ENCODE results near the gene EEF1AKMT2.

Gene EEF1AKMT2

DNA sequence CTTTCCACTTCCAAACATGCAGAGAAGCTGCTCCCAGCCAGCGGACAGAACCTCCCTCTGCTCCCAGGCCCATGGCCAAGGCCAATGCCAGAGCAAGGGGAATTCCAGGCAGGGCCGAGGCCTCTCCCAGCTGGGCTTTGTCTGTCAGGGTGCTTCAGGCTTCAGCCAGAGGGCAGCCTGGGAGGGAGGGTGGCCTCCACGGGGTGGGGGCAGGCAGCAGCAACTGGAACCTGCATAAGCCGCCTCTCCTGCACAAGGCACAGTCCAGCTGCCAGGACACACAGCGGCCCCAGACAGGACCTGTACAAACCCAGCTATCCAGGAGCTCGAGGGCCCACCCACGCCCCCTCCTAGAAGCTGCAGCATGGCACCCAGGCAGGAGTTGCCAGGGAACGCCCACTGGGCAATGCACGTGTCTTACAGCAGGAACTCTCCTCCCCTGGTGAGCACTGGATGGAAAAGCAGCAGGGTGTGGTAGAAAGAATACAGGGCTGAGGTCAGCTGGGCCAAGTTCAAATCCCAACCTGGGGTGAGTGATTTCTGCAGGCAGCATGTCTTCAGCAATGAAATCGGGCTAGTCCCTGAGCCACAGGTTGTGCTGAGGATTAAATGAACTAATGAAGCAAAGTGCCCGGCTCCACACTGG, 55.1 kb downstream of the EEF1AKMT2 start:
- DNase-seq, result peak; percentile 67

DNA sequence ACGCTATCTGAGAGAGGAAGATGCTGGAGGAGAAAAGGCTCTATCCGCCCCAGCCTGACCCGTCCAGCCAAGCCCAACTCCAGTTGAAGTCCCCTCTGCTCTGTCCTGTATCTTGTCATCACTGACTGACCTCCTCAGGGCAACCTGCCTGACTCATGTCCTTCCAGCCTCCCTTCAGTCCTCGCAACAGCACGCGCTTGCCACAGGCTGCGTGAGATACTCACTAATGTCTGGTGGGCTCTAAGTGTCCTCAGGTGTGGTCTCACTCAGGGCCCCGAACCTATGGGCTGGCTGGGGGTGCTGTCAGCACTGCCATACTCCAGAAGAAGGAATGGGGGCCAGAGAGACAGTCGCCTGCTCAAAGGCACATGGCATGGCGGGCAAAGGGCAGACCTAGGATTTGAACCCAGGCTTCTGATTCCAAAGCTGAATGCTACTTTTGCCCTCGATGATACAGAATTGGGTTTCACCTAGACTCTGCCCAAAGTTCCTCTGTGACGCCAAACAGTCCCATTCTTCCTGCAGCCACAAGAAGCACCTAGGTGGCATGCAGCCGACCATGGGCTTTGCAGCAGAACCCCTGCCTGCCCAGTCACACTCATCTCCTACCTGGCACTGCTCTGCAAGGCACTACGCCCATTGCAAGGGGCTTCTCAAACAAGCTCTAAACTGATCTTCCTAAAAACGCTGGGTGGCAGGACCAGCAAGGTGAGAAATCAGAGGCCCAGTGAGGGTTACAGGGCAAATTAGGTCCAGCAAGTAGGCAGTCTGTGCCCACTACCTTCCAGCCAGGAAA, 56.0 kb downstream of the EEF1AKMT2 start:
- no peak for DNase-seq

DNA sequence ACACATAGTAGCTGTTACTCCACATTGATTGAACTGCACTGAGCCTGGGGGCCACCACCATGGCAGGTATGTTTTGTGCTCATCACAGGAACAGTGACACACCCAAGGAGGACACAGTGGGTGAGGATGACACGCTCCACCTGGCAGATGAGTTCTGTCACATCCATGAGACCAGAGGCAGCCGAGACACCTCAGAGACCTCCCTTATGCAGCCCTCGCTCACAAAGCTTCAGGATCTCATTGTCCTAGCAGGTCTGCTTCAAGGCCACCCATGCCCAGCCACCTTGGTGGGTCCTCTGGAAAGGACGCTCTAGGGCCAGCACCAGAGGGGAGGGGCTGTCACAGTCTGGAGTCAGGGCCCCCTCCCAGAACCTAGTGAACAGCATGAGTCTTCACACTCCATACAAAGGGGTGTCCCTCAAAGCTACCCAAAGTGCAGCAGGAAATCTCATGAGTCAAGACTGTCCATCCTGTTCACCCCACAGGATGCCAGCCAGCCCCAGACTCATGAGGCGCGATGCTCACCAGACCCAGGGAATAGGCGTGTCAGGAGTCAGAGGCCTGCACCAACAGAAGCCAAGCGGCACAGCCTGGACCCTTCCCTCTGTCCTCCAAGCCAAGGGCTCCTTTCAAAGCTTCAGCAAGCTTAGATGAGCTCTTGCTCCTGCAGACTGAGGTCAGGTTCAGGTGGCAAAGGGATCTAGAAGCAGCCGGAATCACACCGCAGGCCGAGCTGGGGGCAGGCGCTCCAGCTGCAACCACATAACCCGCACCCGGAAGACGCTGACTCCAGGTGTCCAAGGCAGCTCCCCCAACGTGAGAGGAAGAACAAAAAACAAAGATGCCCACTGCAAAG, 57.1 kb downstream of the EEF1AKMT2 start:
- no peak for DNase-seq

DNA sequence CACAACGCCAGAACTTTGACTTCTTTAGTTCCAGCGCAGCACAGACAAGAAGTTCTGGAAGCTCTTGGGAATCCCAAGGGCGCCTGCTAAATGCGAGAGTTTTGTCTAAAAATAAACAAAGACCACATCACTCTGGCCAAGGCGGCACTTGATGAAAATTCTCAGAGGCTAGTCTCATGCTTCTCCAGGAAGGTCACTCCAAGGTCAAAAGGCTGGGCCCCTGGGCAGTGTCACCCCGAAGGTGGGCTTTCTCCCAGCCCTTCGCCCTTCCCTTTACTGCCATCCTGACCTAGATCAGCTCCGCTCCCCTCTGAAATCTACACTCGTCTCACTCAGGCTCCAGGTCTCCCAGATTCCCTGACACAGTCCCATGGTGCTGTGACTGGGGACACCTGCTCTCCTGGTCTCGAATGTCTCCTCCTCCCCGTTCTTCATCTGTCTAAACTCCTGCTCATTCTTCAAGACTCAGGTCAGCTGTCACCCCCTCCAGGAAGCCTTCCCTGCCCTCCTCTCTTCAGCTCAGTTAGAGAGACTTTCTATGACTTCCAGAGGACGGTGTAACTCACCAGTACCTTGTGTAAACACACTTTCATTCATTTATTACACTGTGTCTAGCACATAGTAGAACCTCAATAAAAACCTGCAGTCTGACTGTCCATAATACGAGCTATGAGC, 58.0 kb downstream of the EEF1AKMT2 start:
- no peak for DNase-seq

DNA sequence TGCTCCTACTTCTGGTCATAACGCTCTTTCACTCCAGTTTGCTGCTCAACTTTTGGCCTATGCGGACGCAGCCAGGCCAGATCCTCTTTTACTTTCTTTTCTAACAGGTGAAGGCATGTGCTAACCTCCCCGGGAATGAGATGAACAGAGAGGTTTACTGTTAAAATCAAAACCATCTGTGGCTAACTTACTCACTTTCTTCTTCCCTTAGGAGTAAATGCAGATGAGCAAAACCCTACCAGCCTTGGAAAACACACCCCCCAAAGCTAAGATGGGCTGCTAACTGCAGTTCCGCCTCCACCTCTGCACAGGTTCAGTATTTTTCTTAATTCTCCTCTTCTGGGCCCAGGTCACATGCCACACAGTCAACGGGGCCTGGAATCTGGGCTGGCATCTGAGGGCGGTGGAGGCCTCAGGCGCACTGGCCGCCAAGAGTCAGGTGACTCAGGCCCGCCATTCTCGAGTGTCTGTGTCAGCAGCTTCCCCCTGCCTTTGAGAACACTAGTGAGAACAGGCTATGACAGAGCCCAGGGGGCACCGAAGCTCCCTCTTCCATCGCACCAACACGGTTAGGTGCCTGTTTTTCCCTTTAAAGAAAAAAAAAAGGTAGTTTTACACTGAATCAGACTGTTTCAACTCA, 58.6 kb downstream of the EEF1AKMT2 start:
- DNase-seq, result no peak

DNA sequence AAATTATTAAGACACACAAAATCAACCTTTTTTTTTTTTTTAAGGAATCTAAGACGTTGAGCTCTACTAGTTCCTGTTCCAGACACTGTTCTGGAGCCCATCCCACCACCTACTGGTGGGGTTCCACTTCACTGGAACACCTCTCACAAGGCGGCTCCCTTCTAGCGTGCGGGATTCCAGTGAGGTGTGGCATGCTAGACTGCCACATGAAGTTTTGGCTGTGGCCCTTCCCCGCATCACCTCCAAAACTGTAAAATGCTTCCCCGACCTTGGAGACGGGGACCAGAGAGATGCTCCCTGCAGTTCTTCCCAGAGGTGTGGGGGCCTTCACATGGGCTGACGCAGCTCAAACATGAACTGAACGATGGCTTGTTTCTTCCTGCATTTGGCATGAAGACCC, 60.1 kb downstream of the EEF1AKMT2 start:
- no peak for DNase-seq

DNA sequence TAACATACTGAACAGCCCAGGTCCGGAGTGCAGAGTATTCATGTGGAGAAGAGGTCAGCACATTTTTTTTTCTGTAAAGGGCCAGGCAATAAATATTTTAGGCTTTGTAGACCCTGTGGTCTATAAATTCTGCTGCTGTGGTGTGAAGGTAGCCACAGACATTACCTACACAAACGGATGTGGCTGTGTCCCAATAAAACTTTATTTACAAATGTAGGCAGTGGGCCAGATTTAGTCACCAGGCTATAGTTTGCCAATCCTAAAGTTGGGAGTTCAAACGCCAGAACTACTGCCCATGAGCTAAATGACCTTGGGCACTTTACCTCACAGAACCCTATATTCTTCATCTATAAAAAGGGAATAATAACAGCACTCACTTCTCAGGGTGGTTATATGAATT, 60.9 kb downstream of the EEF1AKMT2 start:
- no peak for DNase-seq

DNA sequence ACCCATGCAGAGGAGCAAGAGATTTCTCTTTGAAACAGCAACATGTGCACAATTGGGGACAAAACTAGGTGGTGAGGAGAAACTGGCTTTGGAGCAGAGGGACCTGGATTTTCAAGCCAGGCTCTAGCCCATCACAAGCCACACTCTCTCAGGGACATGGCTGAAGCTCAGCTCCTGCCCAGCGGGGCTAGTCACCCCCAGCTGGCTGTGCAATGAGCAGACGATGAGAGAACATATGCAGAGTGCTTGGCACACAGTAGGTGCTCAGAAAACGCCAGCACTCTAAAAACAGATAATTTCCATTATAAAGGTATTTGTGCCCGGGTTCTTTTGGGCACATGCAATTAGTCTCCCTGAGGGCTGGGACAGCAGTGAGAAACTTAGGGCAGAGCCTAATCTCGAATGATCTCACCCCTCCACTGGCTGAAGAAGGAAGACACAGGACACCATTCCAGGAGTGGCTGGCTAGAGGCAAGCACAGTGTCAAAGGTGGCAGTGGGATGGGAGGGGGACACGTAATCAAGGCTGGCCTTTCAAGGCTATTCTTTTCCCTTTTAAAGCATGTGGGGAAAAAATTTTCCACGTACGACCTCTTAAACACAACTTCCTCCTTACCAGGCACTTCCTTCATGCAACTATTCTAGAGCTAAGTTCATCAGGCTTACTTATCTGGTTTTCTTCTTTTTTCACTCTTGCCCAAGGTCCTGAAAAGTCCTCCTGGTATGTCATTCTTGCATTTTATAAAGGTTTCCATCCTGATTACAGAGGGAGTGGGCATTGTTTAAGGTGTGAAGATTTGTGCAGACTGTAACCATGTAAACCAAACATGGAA, 62.6 kb downstream of the EEF1AKMT2 start:
- DNase-seq, result no peak

DNA sequence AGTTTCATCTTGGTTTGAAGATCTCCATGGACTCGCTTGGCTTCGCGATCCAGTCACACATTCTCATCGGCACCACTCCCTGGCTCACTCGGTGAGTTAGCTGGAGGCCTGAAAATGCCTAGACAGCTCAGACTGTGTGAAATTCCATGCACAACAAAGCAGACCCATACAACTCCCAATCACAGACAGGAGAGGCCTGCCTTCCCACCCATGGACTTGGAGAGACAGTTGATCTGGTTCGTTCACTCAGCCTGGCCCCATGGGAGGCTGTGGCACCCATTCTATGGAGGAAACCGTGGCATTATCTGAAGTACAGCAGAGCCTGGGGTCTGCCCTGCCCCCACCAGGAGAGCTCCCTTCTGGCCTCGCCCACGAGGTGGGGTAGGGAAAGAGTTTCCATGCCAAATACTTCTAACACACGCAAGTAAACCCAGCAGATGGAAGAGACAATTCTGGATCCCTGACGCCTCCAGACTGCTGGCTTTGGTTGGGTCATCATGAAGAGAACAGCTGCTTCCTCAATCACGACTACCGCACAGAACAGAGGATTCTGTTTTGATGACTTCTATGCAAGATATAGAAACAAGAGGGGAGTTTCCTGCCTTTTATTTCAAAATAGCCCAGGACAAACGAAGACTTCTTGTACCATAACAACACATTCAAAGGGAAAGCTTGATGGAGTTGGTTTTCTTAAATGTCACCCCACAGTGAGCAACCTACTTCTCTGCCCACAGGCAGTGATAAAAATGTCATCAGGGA, 63.4 kb downstream of the EEF1AKMT2 start:
- DNase-seq, result no peak

DNA sequence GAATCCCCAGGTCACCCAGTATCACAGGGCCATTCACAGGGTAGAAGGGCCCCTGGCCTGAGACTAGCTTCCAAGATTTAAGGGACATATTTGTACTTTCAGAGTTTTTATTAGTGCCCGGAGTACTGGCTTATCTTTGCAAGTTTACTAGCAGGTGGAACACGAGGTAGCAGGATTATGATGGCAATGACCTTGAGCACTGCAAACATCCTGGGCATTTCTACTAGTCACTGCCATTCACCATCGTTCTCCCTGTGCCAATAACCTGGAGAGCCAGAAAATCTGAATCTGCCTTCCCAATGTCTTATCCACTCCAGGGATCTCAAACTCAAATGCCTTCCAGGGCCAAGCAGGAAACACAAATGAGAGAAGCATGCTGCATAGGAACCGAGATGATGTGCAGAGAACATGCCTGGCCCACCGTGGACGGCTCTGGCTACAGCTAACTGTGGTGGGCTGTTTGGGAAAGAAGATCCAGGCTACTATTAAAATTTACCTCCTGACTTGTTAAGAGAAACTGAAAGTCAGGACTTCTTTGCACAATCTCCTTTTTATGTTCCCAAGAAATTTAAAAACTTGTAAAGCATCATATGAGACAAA, 64.2 kb downstream of the EEF1AKMT2 start:
- DNase-seq, result no peak

DNA sequence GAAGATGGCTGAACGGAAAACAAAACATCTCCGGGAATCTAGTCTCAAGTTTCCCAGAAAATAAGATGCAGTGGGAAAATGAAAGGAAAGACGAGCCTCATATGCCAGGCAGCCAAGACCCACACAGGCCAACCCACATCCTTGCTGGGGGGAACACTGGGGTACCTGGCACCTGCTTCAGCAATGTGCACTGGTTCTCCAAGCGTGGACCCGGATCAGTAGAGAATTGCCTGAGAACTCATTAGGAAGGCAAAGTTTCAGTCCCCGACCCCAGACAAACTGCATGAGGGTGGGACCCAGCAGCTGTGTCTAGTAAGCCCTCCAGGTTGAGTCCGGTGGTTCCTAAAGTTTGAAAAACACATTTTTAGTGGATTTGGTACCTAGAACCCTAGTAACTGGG, 65.9 kb downstream of the EEF1AKMT2 start:
- DNase-seq, result no peak

DNA sequence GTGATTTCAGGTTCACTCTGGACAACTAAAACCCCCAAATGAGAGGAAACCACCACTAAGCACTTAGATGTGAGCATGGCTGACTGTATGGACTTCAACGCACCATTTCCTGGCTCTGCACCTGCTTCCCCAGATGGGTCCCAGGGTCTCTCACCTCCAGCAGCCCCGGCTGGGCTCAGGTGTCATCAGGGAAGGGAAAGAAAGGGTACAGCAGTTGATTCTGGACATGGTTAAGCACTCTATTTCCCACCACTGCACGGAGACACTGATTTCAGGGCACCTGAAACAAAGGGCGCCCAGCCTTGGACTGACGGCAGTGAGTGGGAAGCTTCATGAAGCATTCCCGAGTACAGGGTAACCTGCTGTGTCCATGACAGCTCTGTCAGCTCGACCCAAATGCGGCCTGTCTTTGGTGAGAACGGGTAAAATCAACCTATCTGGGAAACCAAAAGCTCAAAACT, 66.5 kb downstream of the EEF1AKMT2 start:
- DNase-seq, result peak; percentile 5

DNA sequence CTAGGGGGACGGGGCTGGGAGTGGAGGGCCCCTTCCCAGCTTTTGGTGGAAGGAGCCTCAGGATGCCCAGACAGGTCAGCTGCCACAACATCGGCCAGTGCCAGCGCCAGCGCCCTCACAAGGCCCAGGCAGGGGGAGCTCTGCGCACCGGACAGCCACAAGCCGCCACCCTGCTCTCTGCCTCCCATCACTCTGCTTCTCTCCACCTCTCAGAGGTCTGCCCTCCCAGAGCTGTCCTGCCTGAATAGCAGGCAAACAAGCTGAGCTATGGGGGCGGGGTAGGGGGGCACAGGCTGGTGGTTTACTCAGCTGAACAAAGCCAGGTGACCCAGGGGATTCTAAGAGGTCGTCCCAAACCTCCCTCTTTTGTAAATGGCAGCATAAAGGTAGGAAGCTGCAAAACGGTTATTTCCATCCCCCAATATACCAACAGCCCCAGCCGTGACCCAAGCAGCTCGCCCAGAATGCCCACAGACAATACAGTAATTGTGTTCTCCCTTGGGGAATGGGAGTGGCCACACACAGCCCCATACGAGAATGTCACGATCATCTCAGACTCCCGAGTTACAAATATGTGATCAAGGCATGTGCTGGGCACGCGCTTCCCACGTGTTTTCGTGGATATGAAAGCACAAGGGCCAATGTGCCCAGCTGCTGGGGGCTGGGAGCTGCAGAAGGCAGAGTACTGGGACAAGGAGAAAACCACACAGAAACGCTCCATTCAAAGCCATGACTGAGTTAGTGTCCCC, 67.2 kb downstream of the EEF1AKMT2 start:
- peak; percentile 71 for DNase-seq

DNA sequence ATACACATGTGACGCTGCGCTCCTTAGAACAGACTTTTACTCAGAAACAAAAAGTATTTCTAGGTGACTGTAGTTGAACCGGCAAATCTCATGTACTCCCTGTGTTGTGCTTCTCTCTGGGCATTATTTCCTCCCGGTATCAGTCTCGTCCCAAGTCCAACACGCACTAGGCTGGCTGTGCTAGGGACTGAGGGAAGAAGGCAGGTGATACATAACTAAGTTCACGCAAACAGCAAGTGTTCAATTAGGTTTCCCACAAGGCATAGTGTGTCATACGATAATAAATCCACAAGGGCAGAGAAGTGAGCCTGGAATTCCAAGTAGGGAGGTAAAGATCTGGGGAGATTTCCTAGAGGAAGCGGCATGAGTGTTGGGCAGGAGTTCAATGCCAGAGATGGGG, 67.9 kb downstream of the EEF1AKMT2 start:
- DNase-seq, result no peak

DNA sequence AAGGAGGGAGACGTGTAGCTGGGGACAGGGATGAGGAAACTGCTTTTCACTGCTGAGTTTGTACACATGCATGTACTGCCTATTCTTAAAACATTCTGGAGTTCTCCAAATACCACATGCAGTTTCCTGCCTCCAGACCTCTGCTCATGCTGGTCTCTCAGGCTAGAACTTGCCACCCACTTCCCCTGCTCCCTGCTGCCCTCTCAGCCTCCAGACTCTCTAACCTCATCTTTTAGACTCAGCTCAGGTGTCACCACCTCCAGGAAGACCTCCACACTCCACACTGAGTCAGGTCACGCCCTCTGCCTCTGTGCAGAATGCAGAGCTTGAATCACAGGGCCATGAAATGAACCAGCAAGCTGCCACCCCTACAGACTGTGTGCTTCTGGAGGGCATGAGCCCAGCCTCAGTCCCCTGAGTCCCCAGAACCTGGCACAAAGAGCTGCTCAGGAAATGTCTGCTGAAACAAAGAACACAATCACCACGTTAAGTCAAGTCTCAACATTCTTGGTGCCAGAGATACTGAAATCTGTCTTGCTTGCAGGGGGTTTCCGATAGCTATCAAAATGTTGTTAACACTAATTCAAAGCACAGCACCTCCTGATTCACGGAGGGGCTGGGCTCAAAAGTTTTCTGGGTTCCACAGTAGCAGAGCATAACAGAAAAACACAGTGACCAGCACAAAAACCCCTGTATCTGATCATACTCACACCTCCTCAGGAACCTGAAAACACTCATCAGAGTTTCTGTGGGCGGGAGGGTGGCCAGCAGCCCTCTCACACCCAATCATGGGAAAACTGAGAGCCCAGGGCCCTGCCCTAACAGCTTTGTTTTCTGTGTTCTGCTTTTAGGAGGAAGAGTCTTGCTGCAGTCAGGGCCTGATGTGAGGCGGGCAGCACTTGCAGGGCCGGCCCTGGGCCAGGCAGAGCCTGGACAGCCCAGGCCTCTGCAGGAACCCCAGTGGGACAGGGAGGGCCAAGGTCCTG, 68.6 kb downstream of the EEF1AKMT2 start:
- peak; percentile 16 for DNase-seq

DNA sequence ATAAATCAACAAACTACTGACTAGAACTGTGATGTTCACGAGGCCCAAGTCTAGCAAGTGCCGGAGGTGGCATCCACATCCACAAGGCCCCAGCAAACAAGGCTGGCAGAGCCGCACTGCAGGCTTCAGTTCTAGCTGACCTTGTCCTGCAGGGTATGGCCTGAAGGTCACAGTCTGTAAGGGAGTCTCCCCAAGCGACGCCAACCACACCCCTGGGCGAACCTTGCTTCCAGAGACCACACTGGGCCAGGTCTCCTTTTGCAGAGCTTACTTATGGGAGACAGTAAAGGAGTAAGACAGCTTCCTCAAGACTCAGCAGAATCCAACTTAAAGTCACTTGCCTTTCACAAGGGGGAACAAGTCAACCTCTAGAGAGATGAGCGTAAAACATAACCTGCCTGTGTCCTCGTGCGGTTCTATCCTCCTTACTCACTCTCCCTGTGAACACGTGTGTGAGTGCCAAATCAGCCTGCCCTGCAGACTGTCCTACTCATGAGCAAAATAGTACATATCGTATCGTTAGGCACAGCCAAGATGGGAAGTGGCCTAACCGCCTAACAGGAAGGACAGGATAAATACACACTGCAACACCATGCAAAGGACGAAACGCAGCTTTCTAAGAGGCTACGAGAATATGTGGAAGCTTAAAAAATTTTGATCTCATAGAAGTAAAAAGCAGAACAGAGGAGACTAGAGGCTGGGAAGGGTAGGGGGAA, 70.2 kb downstream of the EEF1AKMT2 start:
- no peak for DNase-seq

DNA sequence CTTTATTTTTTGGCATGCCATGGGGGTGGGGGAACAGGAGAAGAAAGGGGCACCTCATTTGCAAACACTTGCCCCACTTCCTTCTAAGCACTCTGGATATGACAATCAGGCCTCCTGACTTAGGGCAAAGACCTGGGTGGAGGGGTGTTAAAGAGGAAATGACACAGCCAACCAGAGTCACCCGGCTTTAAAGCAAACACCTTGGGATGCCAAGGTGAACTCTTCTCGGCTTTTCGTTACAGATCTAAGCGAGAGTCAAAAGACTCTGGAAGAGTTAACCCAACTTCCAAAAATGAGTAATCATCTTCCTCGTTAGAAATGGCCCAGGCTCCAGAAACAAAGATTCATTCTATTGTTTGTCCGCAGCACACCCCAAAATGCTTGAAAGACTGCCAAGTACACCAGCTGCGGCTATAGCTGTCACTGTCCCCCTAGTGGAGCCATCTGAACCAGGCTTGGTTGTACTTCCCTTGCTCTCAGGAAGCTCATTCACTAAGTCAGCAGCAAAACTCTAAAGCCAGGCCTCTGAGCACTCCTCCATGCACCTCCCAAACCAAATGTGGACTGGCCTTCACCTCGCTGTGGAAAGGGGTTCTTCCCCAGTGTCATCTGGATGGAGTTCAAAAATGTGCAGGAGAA, 72.4 kb downstream of the EEF1AKMT2 start:
- DNase-seq, result peak; percentile 50

Measured in NCI-H69 (cell line).